ENCODE results near the gene SMARCA4. TPM values are rescaled to one million over a fixed set of nuclear protein-coding genes. Genes with fewer than 3 reads are reported as not detected.

Gene SMARCA4
- polyA plus RNA-seq, 1 experiment = 41.6 TPM

GRCh38 chr19:11064831-11065303 lies 104.0 kb downstream of the SMARCA4 start:
- no peak overlapping the region for H3K27ac ChIP-seq (ENCODE audit: low read depth, low read length)
- POLR2A ChIA-PET = no interaction called here
- H3K9me3 ChIP-seq (ENCODE audit: control insufficient read depth, insufficient read depth, low read length) = peaks cover 16% of the 10 kb centered on the region
- DNase-seq (ENCODE audit: low read depth, low spot score) = no peak
- no peak overlapping the region for H3K4me3 ChIP-seq (ENCODE audit: low read depth, low read length)
- TF ChIP-seq CTCF (IDR thresholded peaks at IDR 0.05; ENCODE audit: low read depth, low read length) = no peak
- no peaks in the 10 kb centered on the region for H3K27me3 ChIP-seq (ENCODE audit: control insufficient read depth, insufficient read depth, low read length)
- CTCF ChIA-PET = interaction anchor here (1.6 kb wide), 1 partner anchor 29 kb away, joined by 4 read pairs; no protein-coding TSS in a partner anchor

GRCh38 chr19:11066326-11066725 lies 105.5 kb downstream of the SMARCA4 start:
- TF ChIP-seq CTCF (IDR thresholded peaks at IDR 0.05; ENCODE audit: low read depth, low read length) = no peak
- CTCF ChIA-PET = interaction anchor here (0.7 to 1.6 kb wide), 2 partner anchors 30 to 60 kb away, joined by 3 to 4 read pairs; no protein-coding TSS in a partner anchor

GRCh38 chr19:11067356-11068113 lies 106.7 kb downstream of the SMARCA4 start:
- Histone ChIP-seq H3K27me3 (ENCODE audit: control insufficient read depth, insufficient read depth, low read length) (no peaks in the 10 kb centered on the region), H3K9me3 (ENCODE audit: control insufficient read depth, insufficient read depth, low read length) (peaks cover 16% of the 10 kb centered on the region), H3K27ac (ENCODE audit: low read depth, low read length) (no peak overlapping the region), H3K4me3 (ENCODE audit: low read depth, low read length) (no peak overlapping the region)
- DNase-seq (ENCODE audit: low read depth, low spot score) = no peak
- ChIA-PET CTCF (interaction anchor here (1.4 kb wide), 1 partner anchor 32 kb away, joined by 4 read pairs; no protein-coding TSS in a partner anchor), POLR2A (interaction anchor here (1.0 kb wide), 1 partner anchor 18 kb away, joined by 3 read pairs; no protein-coding TSS in a partner anchor)
- TF ChIP-seq CTCF (IDR thresholded peaks at IDR 0.05; ENCODE audit: low read depth, low read length) = no peak

More at GRCh38 chr19:11066326-11066725, 105.5 kb downstream of the SMARCA4 start:
- Histone ChIP-seq H3K4me3 (ENCODE audit: low read depth, low read length) (no peak overlapping the region), H3K9me3 (ENCODE audit: control insufficient read depth, insufficient read depth, low read length) (peaks cover 16% of the 10 kb centered on the region), H3K27ac (ENCODE audit: low read depth, low read length) (no peak overlapping the region), H3K27me3 (ENCODE audit: control insufficient read depth, insufficient read depth, low read length) (no peaks in the 10 kb centered on the region)
- no peak for DNase-seq (ENCODE audit: low read depth, low spot score)
- POLR2A ChIA-PET = no interaction called here

- H3K27me3 ChIP-seq (ENCODE audit: control insufficient read depth, insufficient read depth, low read length) = no peaks in the 10 kb centered on the region
- TF ChIP-seq CTCF (IDR thresholded peaks at IDR 0.05; ENCODE audit: low read depth, low read length) = no peak
- H3K9me3 ChIP-seq (ENCODE audit: control insufficient read depth, insufficient read depth, low read length) = peaks cover 16% of the 10 kb centered on the region
- no peak overlapping the region for H3K27ac ChIP-seq (ENCODE audit: low read depth, low read length)
- no peak for DNase-seq (ENCODE audit: low read depth, low spot score)
- H3K4me3 ChIP-seq (ENCODE audit: low read depth, low read length) = no peak overlapping the region
- POLR2A ChIA-PET = no interaction called here
- CTCF ChIA-PET = no interaction called here
These were observed 108.7 kb downstream of the SMARCA4 start for GRCh38 chr19:11069561-11069960.

GRCh38 chr19:11070123-11070522 lies 109.3 kb downstream of the SMARCA4 start:
- H3K4me3 ChIP-seq (ENCODE audit: low read depth, low read length) = no peak overlapping the region
- H3K27ac ChIP-seq (ENCODE audit: low read depth, low read length) = no peak overlapping the region
- DNase-seq (ENCODE audit: low read depth, low spot score) = no peak
- ChIA-PET POLR2A (interaction anchor here (0.7 kb wide), 1 partner anchor 353 kb away, joined by 5 read pairs; no protein-coding TSS in a partner anchor), CTCF (no interaction called here)
- H3K9me3 ChIP-seq (ENCODE audit: control insufficient read depth, insufficient read depth, low read length) = peaks cover 16% of the 10 kb centered on the region
- no peaks in the 10 kb centered on the region for H3K27me3 ChIP-seq (ENCODE audit: control insufficient read depth, insufficient read depth, low read length)
- no peak for TF ChIP-seq CTCF (IDR thresholded peaks at IDR 0.05; ENCODE audit: low read depth, low read length)

Data from AG04450 (cell line).